ENCODE data around the gene ABTB2. TPM values are rescaled to one million over a fixed set of nuclear protein-coding genes. Genes with fewer than 3 reads are reported as not detected.

The ABTB2 gene
- total and polyA plus RNA-seq, 9 of the 15 experiments (the other 6 are each of a cell fraction or from before 2014, with no cell fraction given): 0.03 to 0.18 (median 0.12) TPM; not detected in 2

DNA sequence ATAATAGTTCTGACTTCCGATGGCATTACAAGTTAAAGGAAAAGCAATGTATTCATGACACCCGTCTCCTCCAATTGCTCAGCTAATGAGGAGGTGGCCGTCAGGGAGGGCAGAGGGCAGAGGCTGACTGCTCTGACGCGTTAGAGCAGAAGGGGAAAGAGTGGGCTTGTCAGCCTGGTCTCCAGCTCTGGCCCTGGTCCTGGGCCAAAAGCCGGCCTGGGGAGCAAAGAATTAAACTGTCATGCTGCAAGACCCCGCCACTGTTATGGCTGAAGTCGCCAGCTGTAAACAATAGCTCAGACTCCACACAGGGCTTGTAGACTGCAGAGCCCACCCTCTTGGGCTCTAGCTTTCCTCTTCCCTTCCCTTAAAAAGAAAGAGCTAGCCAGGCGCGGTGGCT, 132.7 kb downstream of the ABTB2 start:
- Histone ChIP-seq H3K79me2 (ENCODE audit: control insufficient read depth, insufficient read depth, low read length) (no peaks in the 10 kb centered on the region), H3K9me1 (ENCODE audit: control insufficient read depth, insufficient read depth, low read length) (no peaks in the 10 kb centered on the region), H3K27me3 (ENCODE audit: control insufficient read depth in 2 of 2, insufficient read depth in 2 of 2, low read length in 2 of 2) (peaks cover 34% of the 10 kb centered on the region in 2 experiments), H3K36me3 (ENCODE audit: control insufficient read depth, insufficient read depth, low read length) (no peaks in the 10 kb centered on the region), H3K4me3 (no peak overlapping the region), H3K9ac (ENCODE audit: insufficient read depth in 1 of 2, low read depth in 2 of 2, low read length in 2 of 2) (no peak overlapping the region), H2AFZ (ENCODE audit: low read depth, low read length) (no peak overlapping the region), H3K4me1 (replicated peaks in 1 of 2; ENCODE audit: control insufficient read depth in 2 of 2, insufficient read depth in 2 of 2, low read length in 2 of 2) (no peaks in the 10 kb centered on the region; a peak in 1 of 5 replicates), H3K9me3 (replicated peaks; ENCODE audit: control insufficient read depth, insufficient read depth, low read depth, low read length) (no peaks in the 10 kb centered on the region), H3K4me2 (ENCODE audit: insufficient read depth, low read length) (no peak overlapping the region), H3K27ac (ENCODE audit: extremely low read depth, low read depth, low read length) (no peak overlapping the region), H4K20me1 (replicated peaks; ENCODE audit: control insufficient read depth, insufficient read depth, low read length) (no peaks in the 10 kb centered on the region; the same call in 1 of the 2 replicates)
- TF ChIP-seq ZNF76 (CRISPR knock-in tag; IDR thresholded peaks at IDR 0.05; ENCODE audit: borderline replicate concordance): no peak
- TF ChIP-seq ZNF311 (CRISPR knock-in tag; IDR thresholded peaks at IDR 0.05): no peak
- no peak for TF ChIP-seq NR3C1 (CRISPR knock-in tag; IDR thresholded peaks at IDR 0.05)
- no peak for TF ChIP-seq MYC (IDR thresholded peaks at IDR 0.05; ENCODE audit: low read depth, low read length)
- no peak for TF ChIP-seq MYC (CRISPR knock-in tag; IDR thresholded peaks at IDR 0.05; ENCODE audit: borderline replicate concordance, low read depth)
- TF ChIP-seq CEBPG (CRISPR knock-in tag; IDR thresholded peaks at IDR 0.05): no peak
- no peak for TF ChIP-seq CEBPG (tag; conservative IDR thresholded peaks at IDR 0.05 in 1 of 2, IDR thresholded peaks at IDR 0.05 in 1 of 2)
- no peak for TF ChIP-seq KLF16 (IDR thresholded peaks at IDR 0.05)
- no peak for TF ChIP-seq KLF1 (tag; IDR thresholded peaks at IDR 0.05)
- TF ChIP-seq, protein P1, sequence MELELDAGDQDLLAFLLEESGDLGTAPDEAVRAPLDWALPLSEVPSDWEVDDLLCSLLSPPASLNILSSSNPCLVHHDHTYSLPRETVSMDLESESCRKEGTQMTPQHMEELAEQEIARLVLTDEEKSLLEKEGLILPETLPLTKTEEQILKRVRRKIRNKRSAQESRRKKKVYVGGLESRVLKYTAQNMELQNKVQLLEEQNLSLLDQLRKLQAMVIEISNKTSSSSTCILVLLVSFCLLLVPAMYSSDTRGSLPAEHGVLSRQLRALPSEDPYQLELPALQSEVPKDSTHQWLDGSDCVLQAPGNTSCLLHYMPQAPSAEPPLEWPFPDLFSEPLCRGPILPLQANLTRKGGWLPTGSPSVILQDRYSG (tag; conservative IDR thresholded peaks at IDR 0.05; ENCODE audit: low read depth): no peak
- no peak for TF ChIP-seq TFAP4 (CRISPR knock-in tag; IDR thresholded peaks at IDR 0.05; ENCODE audit: borderline replicate concordance)
- TF ChIP-seq ZNF79 (CRISPR knock-in tag; IDR thresholded peaks at IDR 0.05; ENCODE audit: low read depth): no peak
- no peak for TF ChIP-seq ATF2 (CRISPR knock-in tag; IDR thresholded peaks at IDR 0.05)
- no peak for TF ChIP-seq NFE2L1 (tag; IDR thresholded peaks at IDR 0.05; ENCODE audit: borderline replicate concordance, low read depth)
- no peak for TF ChIP-seq COPS2 (conservative IDR thresholded peaks at IDR 0.05)
- no peak for TF ChIP-seq SIN3A (IDR thresholded peaks at IDR 0.05; ENCODE audit: borderline replicate concordance in 2 of 2, control insufficient read depth in 1 of 2, low read depth in 2 of 2, low read length in 2 of 2)
- no peak for TF ChIP-seq GMEB1 (CRISPR knock-in tag; IDR thresholded peaks at IDR 0.05)
- TF ChIP-seq HIVEP1 (CRISPR knock-in tag; IDR thresholded peaks at IDR 0.05): no peak
- TF ChIP-seq LEF1 (IDR thresholded peaks at IDR 0.05): no peak
- ChIA-PET CTCF (ENCODE audit: low intra/inter-chr PET ratio) (no interaction called here), POLR2A (interaction anchor here (0.7 kb wide), 1 partner anchor 488 kb away, joined by 3 read pairs; no protein-coding TSS in a partner anchor)
- ATAC-seq (no peak), FAIRE-seq (no peak), DNase-seq (ENCODE audit: extremely low read depth in 1 of 4, low spot score in 3 of 4) (no peak)
- in situ Hi-C loops (cut with MboI) (no loop called here), intact Hi-C loops (cut with micrococcal nuclease) (no loop called here)
- BruUV-seq (replicated peaks): no TSS peak
- WGBS (ENCODE audit: insufficient coverage, low coverage, missing lambda C conversion rate): 4% methylated on average over 10 of the region's 10 CpGs

Measured in K562 (cell line).